GM18519 (cell line): ENCODE measurements around the gene RBSN.
"Not testable (repeated sequence)": the region's sequence is repeated elsewhere in the genome, so short reads cannot be mapped to it uniquely, and the experiment has no call there.

Experiments
- ATAC-seq: cut with Tn5 transposase; IDR thresholded peaks from one replicate; pipeline ENCODE4 v1.9.1; 2021; ENCODE audit warnings: mild to moderate bottlenecking, moderate library complexity; ENCODE audit not compliant: unreplicated experiment, low FRiP score

Gene RBSN

DNA sequence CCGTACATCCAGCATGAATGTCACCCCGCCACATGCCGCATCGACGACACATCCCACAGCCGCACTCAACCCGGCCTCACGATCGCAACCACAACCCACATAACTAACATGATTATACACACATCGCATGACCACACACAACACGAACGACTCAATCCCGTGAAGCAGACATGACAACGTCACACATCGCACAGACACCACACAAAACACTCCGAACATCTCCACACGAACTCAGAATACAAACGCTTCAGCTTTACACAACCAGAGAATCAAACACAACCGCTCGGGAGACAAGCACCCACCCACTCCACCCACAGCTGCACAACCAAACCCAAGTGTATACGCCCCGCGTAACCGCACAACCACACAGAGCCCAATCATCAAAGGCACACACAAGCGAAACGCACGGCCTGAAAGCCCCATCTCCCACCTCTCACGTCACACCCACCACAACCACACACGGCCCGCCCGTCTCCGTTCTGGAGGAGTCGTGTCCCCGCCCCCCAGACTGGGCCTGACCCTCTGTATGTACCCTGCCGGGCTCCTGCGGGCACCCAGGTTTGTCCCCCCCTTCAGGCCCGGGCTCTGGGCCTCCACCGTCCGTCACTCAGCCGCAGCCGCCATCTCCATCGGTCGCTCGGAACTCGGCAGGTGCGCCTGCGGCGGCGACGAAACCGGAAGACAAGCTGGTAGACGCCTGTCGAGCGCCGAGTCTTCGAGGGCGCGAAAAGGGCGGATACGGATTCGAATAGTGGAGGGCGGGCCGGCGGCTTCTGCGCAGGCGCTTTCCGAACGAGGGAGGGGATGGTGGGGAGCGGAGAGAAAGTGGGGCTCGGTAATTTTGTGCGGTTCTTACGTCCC lies at the start of gene RBSN:
TSS of gene RBSN (minus strand) at position 646 of the 861 bp plus-strand sequence. CDS start 3,028 bp downstream, outside the sequence.
- peak; percentile 79 for ATAC-seq

DNA sequence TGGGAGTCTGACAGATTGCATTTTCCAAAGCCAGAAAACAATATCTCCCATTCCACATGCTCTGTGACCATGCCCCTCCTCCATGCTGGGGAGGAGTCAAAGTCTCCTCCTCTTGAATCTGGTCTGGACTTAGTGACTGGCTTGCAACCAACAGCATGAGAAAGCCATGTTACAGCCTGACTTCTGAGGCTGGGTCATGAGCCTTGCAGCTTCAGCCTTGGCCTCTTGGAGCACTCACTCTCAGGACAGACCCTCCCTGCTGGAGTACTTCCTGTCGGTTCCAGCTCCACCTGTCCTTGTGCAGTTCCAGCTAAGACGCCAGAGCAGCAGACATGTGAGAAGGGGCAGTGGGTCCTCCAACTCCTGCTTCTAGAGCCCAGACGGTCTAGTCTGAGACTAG lies 49.7 kb upstream of the RBSN start:
- ATAC-seq, result no peak

DNA sequence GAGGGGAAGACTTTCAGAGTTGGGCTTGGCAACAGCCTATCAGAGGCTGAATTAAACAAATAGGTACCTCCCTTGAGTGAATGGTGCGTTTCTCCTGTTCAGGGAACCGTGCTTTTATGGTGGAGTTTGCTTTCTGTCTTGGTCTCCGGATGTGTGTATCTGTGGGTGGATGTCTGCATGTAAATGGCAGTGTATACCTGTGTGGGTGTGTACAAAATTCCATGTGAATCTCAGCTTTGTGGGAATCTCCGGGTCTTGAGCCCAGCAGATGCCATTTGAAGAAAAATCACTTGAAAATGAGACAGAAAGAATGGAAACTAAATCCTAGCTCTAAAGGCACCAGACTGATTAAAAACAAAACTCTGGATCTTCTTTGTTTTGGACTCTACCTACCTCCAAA lies 37.9 kb upstream of the RBSN start:
- not testable (repeated sequence) for ATAC-seq

DNA sequence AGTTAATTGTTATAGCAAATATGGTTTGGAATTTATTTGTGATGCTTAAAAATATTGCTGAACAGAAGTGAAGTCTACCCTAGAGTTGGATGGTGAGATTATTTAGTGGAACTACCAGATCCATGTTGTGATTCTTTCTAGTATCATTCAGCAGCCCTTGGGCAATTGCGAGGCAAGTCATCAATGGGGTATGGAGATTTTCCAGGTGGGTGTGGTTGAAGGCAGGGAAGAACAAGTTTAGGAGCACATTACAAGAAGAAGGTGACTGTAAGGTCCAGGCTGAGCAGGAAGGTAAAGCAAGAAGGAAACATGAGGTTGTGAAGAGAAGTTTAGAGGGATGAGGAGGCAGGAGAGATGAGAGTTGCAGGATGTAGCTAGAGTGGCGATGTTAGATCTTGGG lies 36.0 kb upstream of the RBSN start:
- not testable (repeated sequence) for ATAC-seq

DNA sequence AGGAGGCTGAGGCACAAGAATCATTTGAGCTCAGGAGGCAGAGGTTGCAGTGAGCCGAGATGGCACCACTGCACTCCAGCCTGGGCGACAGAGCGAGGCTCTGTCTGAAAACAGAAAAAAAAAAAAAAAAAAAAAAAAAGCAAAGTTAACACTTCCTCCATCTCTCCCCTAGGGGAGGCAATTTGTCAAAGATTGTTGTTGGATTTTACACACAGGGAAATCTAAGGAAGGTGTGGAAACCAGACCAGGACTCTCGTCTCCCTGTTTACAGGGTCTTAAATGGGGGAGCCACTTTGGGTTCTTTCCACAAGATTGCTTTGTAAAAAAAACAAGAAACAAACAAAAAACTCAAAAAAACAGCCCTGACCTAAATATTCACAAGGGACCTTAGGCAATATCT lies 29.5 kb upstream of the RBSN start:
- not testable (repeated sequence) for ATAC-seq

DNA sequence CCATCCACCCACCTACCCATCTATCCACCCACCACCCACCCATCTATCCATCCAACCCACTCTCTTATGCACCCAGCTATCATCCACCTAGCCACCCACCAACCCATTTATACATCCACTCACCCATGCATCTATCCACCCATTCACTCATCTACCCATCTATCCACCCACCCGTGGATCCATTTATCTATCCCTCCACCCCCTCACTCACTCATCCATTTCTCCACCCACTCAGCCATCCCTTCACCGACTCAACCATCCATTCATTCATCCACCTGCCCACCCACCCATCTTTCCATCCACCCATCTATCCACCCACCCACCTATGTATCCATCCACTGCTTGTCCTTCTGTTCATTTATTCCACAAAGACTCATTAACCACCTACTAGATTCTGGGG lies 28.0 kb upstream of the RBSN start:
- ATAC-seq, result not testable (repeated sequence)

DNA sequence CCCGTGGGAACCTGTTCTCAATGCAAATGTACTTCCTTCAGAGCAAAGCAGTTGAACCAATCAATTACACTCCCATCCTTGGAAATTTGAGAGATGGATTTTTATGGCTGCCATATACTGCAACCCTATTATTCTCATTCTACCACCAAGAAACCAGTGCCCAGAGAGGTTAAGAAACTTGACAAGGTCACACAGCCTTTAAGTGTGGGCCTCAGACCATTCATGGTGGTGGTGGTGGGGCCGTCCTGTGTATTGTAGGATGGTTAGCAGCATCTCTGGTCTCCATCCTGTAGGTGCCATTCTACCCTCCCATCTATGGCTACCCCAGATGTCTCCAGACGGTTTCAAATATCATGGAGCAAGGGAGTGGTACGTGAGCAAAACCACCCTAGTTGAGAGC lies 23.4 kb upstream of the RBSN start:
- ATAC-seq, result no peak

DNA sequence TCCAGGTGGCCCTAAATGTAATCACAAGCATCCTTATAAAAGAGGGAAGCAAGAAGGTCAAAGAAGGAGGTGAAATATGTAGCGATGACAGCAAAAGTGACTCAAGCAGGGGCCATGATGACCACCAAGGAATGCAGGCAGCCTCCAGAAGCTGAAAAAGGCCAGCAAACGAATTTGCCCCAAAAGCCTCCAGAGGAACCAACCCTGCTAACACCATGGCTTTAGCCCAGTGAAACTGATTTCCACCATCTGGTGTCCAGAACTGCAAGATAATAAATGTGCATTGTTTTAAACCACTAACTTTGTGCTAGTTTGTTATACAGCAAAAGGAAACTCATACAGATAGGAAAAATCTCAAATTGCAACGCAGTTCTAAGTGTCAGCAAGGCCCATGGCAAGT lies 23.0 kb upstream of the RBSN start:
- ATAC-seq, result no peak

DNA sequence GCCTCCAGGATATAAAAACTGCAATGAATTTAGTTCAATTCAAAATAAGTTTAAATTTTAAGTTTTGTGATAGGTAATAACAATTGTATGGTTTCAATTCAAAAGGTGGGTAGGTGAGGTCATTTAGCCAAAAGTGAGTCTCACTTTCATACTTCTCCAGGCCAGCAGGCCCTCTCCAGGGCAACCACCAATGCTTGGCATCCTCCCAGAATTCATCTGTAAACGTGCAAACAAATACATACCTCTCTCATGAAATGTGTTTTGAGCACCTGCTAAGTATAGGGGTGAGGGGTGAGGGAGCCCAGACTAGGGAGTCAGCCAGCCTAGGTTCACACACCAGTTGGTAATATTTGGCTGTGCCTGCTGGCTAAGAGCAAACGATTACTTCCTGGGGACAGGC lies 22.0 kb upstream of the RBSN start:
- ATAC-seq, result no peak

DNA sequence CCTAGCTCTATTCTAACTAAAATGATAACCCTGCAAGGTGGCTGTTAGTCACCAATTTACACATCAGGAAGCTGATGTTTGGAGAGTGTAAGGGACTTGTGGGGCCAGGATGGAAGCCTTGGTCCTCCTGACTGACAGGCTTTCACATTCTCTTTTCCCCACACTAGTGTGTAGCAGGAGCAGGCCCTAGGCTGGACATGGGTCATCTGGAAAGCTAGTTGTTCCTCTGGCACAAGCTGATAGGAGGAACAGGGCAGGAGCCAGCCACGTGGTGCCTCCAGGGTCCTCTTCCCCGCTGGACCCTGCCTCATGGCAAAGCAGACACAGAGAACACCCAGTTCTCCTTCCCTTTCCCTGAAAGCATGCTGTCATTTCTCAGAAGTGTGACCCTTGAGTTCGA lies 18.1 kb upstream of the RBSN start:
- no peak for ATAC-seq

DNA sequence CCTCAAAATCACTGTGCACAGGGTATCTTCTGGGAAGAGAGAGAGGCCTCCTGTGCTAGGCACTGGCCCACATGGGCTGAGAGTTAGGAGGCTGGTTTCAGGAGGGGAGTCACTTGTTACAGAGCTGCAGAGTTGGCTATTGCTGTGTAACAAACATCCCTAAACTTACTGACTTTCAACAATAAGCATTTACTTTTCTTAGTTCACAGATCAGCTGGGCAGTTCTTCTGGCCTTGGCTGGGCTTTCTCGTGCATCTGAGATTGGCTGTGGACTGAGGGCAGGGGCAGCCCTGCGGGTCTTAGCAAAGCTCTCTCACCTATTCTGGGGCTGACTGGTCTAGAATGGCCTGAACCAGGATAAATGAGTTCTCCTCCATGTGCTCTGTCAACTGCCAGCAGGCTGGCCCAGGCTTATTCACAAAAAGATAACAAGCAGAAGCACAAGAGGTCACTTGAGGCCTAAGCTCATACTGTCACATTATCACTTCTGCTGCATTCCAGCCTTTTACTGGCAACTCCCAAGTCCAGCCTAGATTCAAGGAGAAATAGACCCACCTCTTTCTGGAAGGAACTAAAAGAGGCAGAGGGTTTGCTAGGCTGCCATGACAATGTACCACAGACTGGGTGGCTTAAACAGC lies 17.2 kb upstream of the RBSN start:
- no peak for ATAC-seq

DNA sequence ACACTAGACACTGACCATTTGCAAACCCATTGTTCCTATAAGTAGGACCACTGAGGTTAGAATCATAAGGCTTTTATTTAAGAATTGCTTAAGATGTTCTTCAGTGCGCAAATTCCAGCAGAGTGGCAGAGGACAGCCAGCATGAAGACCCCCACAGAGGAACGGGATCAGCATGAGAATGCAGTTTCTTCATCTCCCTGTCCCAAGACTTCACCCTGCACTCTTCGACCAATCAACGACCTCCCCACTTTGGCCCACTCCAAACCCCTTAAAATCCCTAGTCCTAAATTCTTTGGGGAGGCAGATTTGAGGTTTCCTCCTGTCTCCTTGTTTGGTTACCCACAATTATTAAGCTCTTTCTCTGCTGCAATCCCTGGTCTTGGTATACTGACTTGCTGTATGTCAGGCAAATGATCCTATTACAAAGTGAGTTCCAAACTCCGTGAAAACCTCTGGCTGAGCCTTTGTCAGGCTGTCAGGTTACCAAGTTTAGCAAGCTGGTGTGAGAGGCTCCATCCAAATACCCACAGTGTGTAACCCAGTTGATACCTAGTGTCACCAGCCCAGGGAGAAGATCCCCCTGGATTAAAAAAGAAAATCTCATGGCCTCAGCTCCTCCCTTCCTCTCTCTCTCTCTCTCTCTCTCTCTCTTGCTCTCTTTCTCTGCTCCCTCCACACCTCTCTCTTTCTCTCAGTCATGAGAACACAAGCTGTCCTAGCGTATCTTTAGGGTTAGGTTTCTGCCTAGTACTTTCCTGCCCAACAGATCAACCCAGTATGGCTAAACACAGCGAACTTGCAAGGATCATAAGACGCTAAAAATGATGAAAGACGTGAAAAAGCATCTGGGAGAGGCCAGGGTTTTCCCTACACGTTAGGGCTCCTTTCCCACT lies 15.8 kb upstream of the RBSN start:
- no peak for ATAC-seq

DNA sequence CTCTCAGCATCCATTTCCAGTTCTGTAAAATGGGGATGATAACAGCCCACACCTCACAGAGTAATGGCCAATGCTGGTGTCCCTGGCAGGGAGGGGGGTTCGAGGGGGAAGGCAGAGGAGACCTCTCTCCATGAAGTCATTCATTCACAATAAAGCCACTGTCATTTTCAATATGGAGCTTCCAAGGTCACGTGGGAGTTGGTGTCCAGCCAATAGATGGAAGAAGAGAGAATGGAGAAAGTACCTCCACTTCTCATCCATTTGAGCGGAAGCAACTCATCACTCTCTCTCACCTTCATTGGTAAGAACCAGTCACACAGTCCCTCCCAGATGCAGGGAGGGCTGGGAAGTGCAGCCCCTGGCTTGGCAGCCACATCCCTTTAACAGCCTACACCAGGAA lies 14.9 kb upstream of the RBSN start:
- ATAC-seq, result no peak

DNA sequence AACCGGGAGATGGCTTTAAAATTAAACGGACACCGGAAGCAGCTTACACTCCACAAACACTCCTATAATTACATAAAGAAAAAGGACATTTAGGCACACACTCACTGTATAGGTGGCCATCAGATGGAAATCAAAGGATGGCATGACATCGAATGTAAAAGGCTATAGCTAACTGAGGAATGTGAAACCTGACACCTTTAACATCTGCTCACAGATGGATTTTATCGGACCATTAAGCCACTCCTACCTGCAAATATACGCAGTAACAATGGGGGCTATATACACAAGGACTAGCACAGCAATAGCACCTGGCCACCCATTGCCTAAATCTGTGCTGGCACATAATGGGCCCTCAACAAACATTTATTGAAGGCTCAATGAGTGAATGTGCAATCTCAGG lies 14.5 kb upstream of the RBSN start:
- ATAC-seq, result no peak

DNA sequence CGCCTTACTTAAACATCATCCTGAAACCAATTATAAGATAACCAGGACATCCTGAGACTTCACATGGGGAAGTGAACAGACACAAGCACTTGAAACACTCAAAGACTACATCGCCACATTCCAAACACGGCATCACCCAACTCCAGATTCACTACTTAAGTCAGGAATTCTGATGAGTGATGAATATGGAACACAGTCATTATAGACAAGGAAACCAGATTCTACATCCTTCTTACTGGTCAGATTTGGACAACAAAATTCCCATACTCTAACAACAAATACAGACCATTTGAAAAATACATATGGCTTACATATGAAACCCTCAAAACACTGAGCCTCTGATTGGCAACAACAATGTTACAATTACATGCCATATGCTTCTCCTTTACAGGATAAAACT lies 13.1 kb upstream of the RBSN start:
- ATAC-seq, result no peak

DNA sequence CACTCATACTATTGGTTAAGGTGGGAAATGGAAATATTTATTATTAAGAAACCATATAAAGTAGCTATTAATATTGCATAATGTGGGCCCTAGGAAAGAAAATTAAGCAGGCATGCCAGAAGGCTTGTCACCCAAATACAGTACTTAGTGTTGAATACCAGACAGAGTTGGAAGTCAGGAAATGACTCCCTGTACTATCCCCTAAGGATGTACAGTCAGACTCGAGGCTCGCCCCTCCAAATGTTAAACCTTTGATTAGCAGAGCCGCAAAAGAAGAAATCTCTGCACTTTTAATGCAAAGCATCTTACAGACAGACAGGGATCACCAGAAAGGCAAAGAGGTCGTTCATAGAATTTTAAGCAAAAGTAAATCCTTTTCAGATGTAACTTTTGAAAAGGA lies 11.3 kb upstream of the RBSN start:
- ATAC-seq, result no peak

DNA sequence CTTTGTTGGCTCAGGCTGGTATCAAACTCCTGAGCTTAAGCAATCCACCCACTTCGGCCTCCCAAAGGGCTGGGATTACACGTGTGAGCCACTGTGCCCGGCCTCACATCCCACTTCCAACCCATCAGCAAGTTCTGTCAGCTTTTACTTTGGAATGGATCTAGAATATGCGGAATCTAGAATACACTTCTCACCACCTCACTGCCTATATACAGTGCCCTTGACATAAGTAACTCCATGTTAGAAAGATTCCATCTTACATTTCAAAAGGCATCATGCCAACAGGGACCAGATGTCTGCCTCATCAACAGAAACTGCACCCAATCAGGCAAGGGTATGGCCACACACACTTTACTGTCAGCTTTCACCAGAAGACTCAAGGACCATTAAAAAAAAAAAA lies 9.9 kb upstream of the RBSN start:
- no peak for ATAC-seq

DNA sequence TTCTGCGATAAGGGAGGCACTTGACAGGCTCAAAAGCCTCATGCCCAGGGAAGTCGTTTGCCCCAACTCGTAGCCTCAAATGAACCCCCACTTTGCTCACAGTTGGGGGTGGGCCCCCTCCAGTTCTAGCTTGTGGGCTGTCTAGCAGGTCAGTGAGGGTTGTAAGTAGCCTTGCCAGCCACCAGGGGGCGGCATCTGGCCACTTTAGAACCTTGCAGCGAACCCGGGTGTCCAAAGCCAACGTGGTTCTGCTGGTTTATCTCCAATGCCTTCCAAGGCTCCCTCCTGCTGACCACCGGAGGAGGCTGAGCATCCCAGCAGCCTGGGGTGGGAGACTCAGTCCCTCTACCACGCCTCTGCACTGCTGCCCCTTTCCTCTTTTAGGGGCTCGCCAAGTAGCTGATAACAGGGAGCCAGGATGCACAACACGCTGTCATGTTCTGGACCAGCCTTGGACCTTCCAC lies 9.2 kb upstream of the RBSN start:
- peak; percentile 51 for ATAC-seq

DNA sequence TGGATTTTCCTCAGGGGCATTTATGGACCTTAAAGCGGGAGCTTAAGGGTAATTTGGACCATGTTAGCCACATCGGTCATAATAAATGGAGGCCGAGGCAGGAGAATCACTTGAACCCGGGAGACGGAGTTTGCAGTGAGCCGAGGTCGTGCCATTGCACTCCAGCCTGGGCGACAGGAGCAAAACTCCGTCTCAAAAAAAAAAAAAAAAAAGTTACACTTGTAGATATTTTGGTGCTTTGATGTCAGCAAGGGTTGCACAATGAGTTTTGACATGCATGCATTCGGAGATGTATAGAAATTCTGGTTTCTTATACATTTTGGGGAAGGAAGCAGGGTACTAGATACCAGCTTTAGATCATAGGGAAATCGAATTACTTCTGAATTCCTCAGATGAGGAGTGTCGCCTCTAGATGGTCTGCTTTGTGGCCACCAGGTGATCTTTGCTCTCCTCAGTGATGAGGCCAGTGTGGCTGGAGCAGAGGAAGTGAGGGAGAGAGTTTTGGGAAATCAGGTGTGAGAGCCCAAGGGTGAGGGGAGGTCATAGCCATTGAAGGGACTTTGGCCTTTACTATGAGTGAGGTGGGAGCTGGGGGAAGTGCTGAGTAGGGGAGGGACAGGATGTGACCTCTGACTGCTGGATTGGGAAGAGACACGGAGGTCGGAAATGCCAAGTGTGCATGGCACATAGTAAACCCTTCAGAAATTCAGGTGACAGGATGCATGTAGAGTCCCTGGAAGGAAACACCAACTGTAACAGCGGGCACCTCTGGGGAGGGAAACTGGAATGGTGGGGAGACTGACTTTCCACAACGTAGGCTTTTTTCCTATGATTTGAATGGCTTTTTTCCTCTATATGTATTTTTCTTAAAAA lies 8.4 kb upstream of the RBSN start:
- ATAC-seq, result no peak

DNA sequence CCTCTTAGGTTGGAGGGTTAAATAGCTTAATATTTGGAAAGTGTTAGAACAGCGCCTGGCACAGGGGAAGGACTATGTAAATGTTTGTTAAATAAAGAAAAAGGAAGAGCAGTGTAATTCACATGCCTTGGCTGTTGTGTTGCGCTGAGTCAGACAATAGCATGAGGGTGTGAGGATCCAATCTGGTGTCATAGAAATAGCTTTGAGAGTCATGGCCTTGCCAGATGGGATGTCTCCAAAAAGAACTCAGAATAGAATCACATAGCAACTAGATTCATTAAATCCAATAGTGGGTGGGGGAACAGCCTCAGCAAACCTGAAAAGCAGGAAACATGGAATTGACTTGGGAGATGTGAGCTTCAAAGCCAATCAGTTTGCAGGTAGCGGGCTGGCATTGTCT lies 3.9 kb upstream of the RBSN start:
- ATAC-seq, result no peak
